DND-41 (cell line): ENCODE results near the gene PDIA6.

Source experiments
- EZH2 ChIP-seq: IDR thresholded peaks from 3 replicates; pipeline ENCODE4 v1.6.1; 2012; ENCODE audit warnings: borderline replicate concordance, low read depth, mild to moderate bottlenecking, moderate library complexity, low read length, inconsistent platforms; ENCODE audit not compliant: severe bottlenecking
- TF ChIP-seq, protein P1 (sequence below): IDR thresholded peaks from 2 replicates; pipeline ENCODE4 v1.5.1; 2012; ENCODE audit warnings: borderline replicate concordance, low read length, moderate library complexity, mild to moderate bottlenecking; ENCODE audit not compliant: poor library complexity, severe bottlenecking; ENCODE audit errors: extremely low read depth

GRCh38 chr2:10794876-10795275 lies 17.7 kb downstream of the PDIA6 start:
- TF ChIP-seq, protein P1, sequence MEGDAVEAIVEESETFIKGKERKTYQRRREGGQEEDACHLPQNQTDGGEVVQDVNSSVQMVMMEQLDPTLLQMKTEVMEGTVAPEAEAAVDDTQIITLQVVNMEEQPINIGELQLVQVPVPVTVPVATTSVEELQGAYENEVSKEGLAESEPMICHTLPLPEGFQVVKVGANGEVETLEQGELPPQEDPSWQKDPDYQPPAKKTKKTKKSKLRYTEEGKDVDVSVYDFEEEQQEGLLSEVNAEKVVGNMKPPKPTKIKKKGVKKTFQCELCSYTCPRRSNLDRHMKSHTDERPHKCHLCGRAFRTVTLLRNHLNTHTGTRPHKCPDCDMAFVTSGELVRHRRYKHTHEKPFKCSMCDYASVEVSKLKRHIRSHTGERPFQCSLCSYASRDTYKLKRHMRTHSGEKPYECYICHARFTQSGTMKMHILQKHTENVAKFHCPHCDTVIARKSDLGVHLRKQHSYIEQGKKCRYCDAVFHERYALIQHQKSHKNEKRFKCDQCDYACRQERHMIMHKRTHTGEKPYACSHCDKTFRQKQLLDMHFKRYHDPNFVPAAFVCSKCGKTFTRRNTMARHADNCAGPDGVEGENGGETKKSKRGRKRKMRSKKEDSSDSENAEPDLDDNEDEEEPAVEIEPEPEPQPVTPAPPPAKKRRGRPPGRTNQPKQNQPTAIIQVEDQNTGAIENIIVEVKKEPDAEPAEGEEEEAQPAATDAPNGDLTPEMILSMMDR, result no peak
- no peak for TF ChIP-seq EZH2
